Thyroid gland (tissue), 4 donors: ENCODE results near the gene ACKR3. TPM values are rescaled to one million over a fixed set of nuclear protein-coding genes. Genes with fewer than 3 reads are reported as not detected.

ENCODE experiments used
- DNase-seq, 2 donors: peaks; one replicate each; pipeline ENCODE4 v3.0.0-alpha.2; 2019
- H3K27ac ChIP-seq, 3 donors: fragments of 200-600 bp; sonication (generic); 1 replicate in 2 of 3; 2 replicates in 1 of 3; pipeline ENCODE4 v1.5.1; 2016 to 2019; ENCODE audit warnings: mild to moderate bottlenecking in 1 of 3, moderate library complexity in 1 of 3
- H3K27me3 ChIP-seq: fragments of 200-600 bp; sonication (generic); one replicate; pipeline ENCODE4 v1.5.1; 2019
- H3K36me3 ChIP-seq, 2 donors: fragments of 200-600 bp; sonication (generic); one replicate each; pipeline ENCODE4 v1.5.1; 2016 to 2019
- H3K4me1 ChIP-seq, 2 donors: fragments of 200-600 bp; sonication (generic); one replicate each; pipeline ENCODE4 v1.5.1; 2017 to 2019
- H3K4me3 ChIP-seq, 3 donors: fragments of 200-600 bp; sonication (generic); replicated peaks in 1 of 3; 1 replicate in 2 of 3; 2 replicates in 1 of 3; pipeline ENCODE4 v1.5.1; 2016; ENCODE audit warnings: mild to moderate bottlenecking in 1 of 3
- H3K9me3 ChIP-seq: fragments of 200-600 bp; sonication (generic); one replicate; pipeline ENCODE4 v1.5.1; 2017
- POLR2A ChIP-seq, 2 donors: fragments of 450-650 bp; IDR thresholded peaks; one replicate each; pipeline ENCODE4 v1.6.1; 2017; ENCODE audit warnings: antibody characterized with exemption in 2 of 2, mild to moderate bottlenecking in 2 of 2, moderate library complexity in 1 of 2
- WGBS, 2 donors: methylation state at CpG; one replicate each; pipeline ENCODE4 v1.1.5; 2017; 5-methylcytosine and 5-hydroxymethylcytosine counted together
- intact Hi-C: fragments of 100-400 bp; cut with DNase I; formaldehyde crosslinking; loops from one replicate; pipeline ENCODE4 v1.15.1; 2023
- total RNA-seq, 4 donors: library from RNA; depleted of rRNA; stranded (reverse); fragments of >200 nt; gene quantifications; one replicate each; pipeline ENCODE4 v1.2.3, GENCODE V29; 2016
- TF ChIP-seq, protein P1 (sequence below), 6 experiments: fragments of 200-600 bp in 3 of 6; fragments of 450-650 bp in 3 of 6; sonication (generic) in 3 of 6; IDR thresholded peaks; one replicate each; pipeline ENCODE4 v1.5.1; 2016 to 2019; ENCODE audit warnings: antibody characterized with exemption in 6 of 6, mild to moderate bottlenecking in 2 of 6, inconsistent platforms in 1 of 6, moderate library complexity in 1 of 6

ACKR3 gene
- total RNA-seq, 4 donors from 2014 or later, result 32.2 to 68.5 (median 54.8) TPM

GRCh38 chr2:236603361-236604015 lies 33.9 kb downstream of the ACKR3 start:
- Histone ChIP-seq H3K36me3 (no peaks in the 10 kb centered on the region), H3K9me3 (no peaks in the 10 kb centered on the region), H3K4me1 (peaks cover 0 to 6% of the 10 kb centered on the region in 2 donors), H3K27me3 (no peaks in the 10 kb centered on the region), H3K4me3 (no peak overlapping the region), H3K27ac (no peak overlapping the region)
- 92 to 95% methylated on average over 15 of the region's 15 CpGs for WGBS, 2 donors
- intact Hi-C loops, result no loop called here
- DNase-seq, result no peak
- TF ChIP-seq POLR2A (IDR thresholded peaks at IDR 0.05), result no peak
- TF ChIP-seq, protein P1, sequence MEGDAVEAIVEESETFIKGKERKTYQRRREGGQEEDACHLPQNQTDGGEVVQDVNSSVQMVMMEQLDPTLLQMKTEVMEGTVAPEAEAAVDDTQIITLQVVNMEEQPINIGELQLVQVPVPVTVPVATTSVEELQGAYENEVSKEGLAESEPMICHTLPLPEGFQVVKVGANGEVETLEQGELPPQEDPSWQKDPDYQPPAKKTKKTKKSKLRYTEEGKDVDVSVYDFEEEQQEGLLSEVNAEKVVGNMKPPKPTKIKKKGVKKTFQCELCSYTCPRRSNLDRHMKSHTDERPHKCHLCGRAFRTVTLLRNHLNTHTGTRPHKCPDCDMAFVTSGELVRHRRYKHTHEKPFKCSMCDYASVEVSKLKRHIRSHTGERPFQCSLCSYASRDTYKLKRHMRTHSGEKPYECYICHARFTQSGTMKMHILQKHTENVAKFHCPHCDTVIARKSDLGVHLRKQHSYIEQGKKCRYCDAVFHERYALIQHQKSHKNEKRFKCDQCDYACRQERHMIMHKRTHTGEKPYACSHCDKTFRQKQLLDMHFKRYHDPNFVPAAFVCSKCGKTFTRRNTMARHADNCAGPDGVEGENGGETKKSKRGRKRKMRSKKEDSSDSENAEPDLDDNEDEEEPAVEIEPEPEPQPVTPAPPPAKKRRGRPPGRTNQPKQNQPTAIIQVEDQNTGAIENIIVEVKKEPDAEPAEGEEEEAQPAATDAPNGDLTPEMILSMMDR (IDR thresholded peaks at IDR 0.05), result no peak

- TF ChIP-seq, protein P1 (IDR thresholded peaks at IDR 0.05), result no peak
- no peak for TF ChIP-seq POLR2A (IDR thresholded peaks at IDR 0.05)
- intact Hi-C loops, result no loop called here
- H3K36me3 ChIP-seq, result no peaks in the 10 kb centered on the region
- DNase-seq, result no peak
- H3K27ac ChIP-seq, result no peak overlapping the region
- H3K4me1 ChIP-seq, result peaks cover 0 to 6% of the 10 kb centered on the region in 2 donors
- no peaks in the 10 kb centered on the region for H3K9me3 ChIP-seq
- no peaks in the 10 kb centered on the region for H3K27me3 ChIP-seq
- no peak overlapping the region for H3K4me3 ChIP-seq
- WGBS, 2 donors, result 82% methylated on average over 20 of the region's 20 CpGs
Measured at GRCh38 chr2:236604575-236605344, 35.1 kb downstream of the ACKR3 start.

DNA sequence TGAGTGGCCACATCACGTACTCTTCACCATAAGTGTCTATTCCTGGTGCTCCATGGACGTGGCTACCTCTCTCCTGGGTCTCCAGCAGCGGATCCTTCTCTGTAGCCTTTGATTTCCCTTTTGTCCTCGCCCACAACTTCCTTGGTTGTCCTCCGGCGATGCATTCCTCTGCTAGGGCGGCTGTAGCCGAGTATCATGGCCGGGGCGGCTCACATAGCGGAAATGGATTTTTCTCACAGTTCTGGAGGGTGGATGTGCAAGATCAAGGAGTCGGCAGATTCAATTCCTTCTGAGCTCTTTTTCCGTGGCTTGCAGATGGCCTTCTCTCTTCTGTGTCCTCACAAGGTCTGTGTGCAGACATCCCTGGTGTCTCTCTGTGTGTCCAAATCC lies 35.7 kb downstream of the ACKR3 start:
- Histone ChIP-seq H3K27me3 (no peaks in the 10 kb centered on the region), H3K4me3 (no peak overlapping the region), H3K4me1 (peaks cover 0 to 6% of the 10 kb centered on the region in 2 donors), H3K36me3 (no peaks in the 10 kb centered on the region), H3K27ac (no peak overlapping the region), H3K9me3 (no peaks in the 10 kb centered on the region)
- DNase-seq, result no peak
- 91 to 93% methylated on average over 13 of the region's 13 CpGs for WGBS, 2 donors
- TF ChIP-seq, protein P1 (IDR thresholded peaks at IDR 0.05), result no peak
- no peak for TF ChIP-seq POLR2A (IDR thresholded peaks at IDR 0.05)
- intact Hi-C loops, result no loop called here

DNA sequence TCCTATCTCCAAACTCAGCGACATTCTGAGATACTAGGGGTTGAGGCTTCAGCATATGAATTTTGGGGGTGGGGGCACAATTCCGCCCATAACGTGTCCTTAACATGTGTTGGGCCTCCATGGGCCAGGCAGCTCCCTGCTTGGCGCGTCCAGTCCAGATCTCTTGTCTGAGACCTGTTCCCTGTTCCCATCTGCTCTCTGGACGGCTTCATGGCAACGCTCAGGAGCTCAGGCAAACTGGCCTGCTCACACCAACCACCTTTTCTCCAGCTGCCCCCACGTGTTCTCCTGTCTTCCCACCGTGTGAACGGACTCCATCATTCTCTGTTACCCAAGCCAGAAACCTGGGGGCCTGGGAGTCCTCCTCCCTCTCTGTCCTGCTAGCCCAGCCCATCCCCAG lies 36.4 kb downstream of the ACKR3 start:
- WGBS, 2 donors, result 93 to 97% methylated on average over 10 of the region's 10 CpGs
- no peaks in the 10 kb centered on the region for H3K36me3 ChIP-seq
- TF ChIP-seq, protein P1 (IDR thresholded peaks at IDR 0.05), result no peak
- no peak for TF ChIP-seq POLR2A (IDR thresholded peaks at IDR 0.05)
- no peaks in the 10 kb centered on the region for H3K27me3 ChIP-seq
- intact Hi-C loops, result no loop called here
- no peak for DNase-seq
- H3K27ac ChIP-seq, result no peak overlapping the region
- H3K4me1 ChIP-seq, result peaks cover 0 to 6% of the 10 kb centered on the region in 2 donors
- H3K9me3 ChIP-seq, result no peaks in the 10 kb centered on the region
- H3K4me3 ChIP-seq, result no peak overlapping the region
